ENCODE data around the gene TNS3.

TNS3 gene

GRCh38 chr7:47536661-47537611 is 45.0 kb downstream of the TNS3 start:
- no peak overlapping the region for H3K27ac Mint-ChIP-seq
- H3K36me3 Mint-ChIP-seq, result no peaks in the 10 kb centered on the region
- H3K4me3 Mint-ChIP-seq, result no peak overlapping the region
- H3K9me3 Mint-ChIP-seq (ENCODE audit: low read depth), result no peaks in the 10 kb centered on the region
- no peaks in the 10 kb centered on the region for H3K4me1 Mint-ChIP-seq (ENCODE audit: low read depth)
- H3K27me3 Mint-ChIP-seq, result peaks cover 14% of the 10 kb centered on the region

DNA sequence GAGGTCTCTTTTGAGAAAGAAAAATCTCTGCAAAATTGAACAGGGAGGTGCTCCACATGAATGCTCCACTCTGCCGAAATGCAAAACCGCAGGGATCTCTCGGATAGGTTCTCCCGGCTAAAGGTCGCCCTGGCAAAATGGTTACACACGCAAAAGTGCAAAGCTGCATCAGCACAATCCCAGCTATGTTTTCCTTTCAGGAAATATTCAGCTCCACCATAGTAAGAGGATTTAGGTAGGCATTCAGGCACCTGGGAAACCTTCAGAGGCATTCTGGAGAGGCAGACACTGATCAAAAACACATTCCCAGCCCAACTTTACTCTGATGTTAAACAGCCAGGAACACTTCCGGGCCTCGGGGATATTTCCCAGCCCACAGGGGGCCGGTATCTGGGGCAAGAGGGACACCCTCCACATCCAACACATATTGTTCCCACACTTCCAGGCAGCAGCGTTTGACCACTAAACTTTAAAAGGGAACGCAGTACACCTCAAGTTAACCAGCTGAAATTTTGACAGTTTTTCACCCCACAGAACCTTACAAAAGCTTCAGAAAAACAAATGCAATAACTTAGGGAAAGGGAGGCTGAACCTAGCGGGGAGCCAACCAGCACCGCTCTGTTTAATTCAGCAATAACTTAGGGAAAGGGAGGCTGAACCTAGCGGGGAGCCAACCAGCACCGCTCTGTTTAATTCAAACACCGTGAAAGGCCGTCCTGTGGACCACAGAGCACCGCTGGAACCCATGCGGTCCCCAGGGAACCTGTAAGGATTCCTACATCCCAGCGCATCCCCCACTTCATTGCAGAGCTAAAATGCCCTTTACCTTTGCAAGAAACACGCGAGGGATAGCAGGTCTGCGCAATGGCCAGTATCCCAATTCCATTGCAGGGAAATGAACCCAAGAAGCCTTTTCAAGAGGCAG is 45.9 kb downstream of the TNS3 start:
- Mint-ChIP-seq H3K27me3 (peaks cover 14% of the 10 kb centered on the region), H3K4me1 (ENCODE audit: low read depth) (no peaks in the 10 kb centered on the region)

GRCh38 chr7:47535035-47535703 is 46.7 kb downstream of the TNS3 start:
- Mint-ChIP-seq H3K36me3 (no peaks in the 10 kb centered on the region), H3K4me3 (no peak overlapping the region), H3K4me1 (ENCODE audit: low read depth) (no peaks in the 10 kb centered on the region), H3K27ac (no peak overlapping the region), H3K9me3 (ENCODE audit: low read depth) (no peaks in the 10 kb centered on the region), H3K27me3 (peaks cover 10% of the 10 kb centered on the region)

More for the DNA sequence above, 45.9 kb downstream of the TNS3 start:
- H3K4me3 Mint-ChIP-seq, result no peak overlapping the region
- no peaks in the 10 kb centered on the region for H3K9me3 Mint-ChIP-seq (ENCODE audit: low read depth)
- no peak overlapping the region for H3K27ac Mint-ChIP-seq
- H3K36me3 Mint-ChIP-seq, result no peaks in the 10 kb centered on the region

- no peaks in the 10 kb centered on the region for H3K4me1 Mint-ChIP-seq (ENCODE audit: low read depth)
- no peaks in the 10 kb centered on the region for H3K36me3 Mint-ChIP-seq
- no peak overlapping the region for H3K4me3 Mint-ChIP-seq
- H3K9me3 Mint-ChIP-seq (ENCODE audit: low read depth), result no peaks in the 10 kb centered on the region
- H3K27ac Mint-ChIP-seq, result no peak overlapping the region
- peaks cover 10% of the 10 kb centered on the region for H3K27me3 Mint-ChIP-seq
These were observed 47.4 kb downstream of the TNS3 start for GRCh38 chr7:47534322-47535034.

- no peaks in the 10 kb centered on the region for H3K9me3 Mint-ChIP-seq (ENCODE audit: low read depth)
- H3K27ac Mint-ChIP-seq, result no peak overlapping the region
- H3K27me3 Mint-ChIP-seq, result peaks cover 3% of the 10 kb centered on the region
These were observed 50.1 kb downstream of the TNS3 start for GRCh38 chr7:47531584-47532492.

DNA sequence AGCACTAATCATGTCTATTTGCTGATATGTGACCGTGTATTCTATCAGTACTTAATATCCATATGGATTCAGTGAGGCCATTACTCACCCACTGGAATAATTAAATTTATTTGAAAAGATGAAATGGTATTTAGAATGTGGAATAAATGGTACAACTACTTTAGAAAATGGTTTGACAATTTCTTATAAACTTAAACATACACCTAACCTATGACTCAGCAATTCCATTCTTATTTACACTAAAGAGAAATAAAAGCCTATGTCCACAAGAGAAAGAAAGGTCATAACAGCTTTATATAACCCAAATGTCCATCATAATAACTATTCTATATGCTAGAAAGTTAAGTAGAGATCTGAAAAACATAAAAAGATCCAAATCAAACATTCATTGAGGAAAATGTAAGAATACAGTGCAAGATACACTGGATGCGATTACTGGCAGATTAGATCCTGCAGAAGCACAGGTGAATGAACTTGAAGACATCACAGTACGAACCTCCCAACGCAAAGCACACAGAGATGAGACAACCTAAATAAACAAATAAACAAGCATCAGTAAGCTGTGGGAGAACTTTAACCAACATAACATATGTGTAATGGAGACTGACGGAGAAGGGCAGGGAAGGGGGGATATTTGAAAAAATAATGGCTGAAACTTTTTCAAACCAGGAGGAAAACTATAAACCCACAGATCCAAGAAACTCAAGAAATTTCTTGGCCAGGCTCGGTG is 51.9 kb downstream of the TNS3 start:
- no peaks in the 10 kb centered on the region for H3K4me1 Mint-ChIP-seq (ENCODE audit: low read depth)
- H3K4me3 Mint-ChIP-seq, result no peak overlapping the region
- no peak overlapping the region for H3K27ac Mint-ChIP-seq
- H3K36me3 Mint-ChIP-seq, result no peaks in the 10 kb centered on the region
- H3K9me3 Mint-ChIP-seq (ENCODE audit: low read depth), result no peaks in the 10 kb centered on the region
- H3K27me3 Mint-ChIP-seq, result no peaks in the 10 kb centered on the region

More at GRCh38 chr7:47531584-47532492, 50.1 kb downstream of the TNS3 start:
- Mint-ChIP-seq H3K4me3 (no peak overlapping the region), H3K36me3 (no peaks in the 10 kb centered on the region), H3K4me1 (ENCODE audit: low read depth) (no peaks in the 10 kb centered on the region)

- no peaks in the 10 kb centered on the region for H3K9me3 Mint-ChIP-seq (ENCODE audit: low read depth)
- H3K27ac Mint-ChIP-seq, result no peak overlapping the region
- H3K4me1 Mint-ChIP-seq (ENCODE audit: low read depth), result no peaks in the 10 kb centered on the region
- no peaks in the 10 kb centered on the region for H3K27me3 Mint-ChIP-seq
- H3K36me3 Mint-ChIP-seq, result no peaks in the 10 kb centered on the region
- no peak overlapping the region for H3K4me3 Mint-ChIP-seq
These were observed 52.5 kb downstream of the TNS3 start for GRCh38 chr7:47529405-47529804.

- no peaks in the 10 kb centered on the region for H3K9me3 Mint-ChIP-seq (ENCODE audit: low read depth)
- no peaks in the 10 kb centered on the region for H3K36me3 Mint-ChIP-seq
- no peak overlapping the region for H3K27ac Mint-ChIP-seq
- H3K27me3 Mint-ChIP-seq, result no peaks in the 10 kb centered on the region
- no peaks in the 10 kb centered on the region for H3K4me1 Mint-ChIP-seq (ENCODE audit: low read depth)
- H3K4me3 Mint-ChIP-seq, result no peak overlapping the region
These were observed 53.4 kb downstream of the TNS3 start for GRCh38 chr7:47528471-47528870.

GRCh38 chr7:47526466-47526865 is 55.4 kb downstream of the TNS3 start:
- H3K36me3 Mint-ChIP-seq, result no peaks in the 10 kb centered on the region
- no peak overlapping the region for H3K27ac Mint-ChIP-seq
- no peaks in the 10 kb centered on the region for H3K9me3 Mint-ChIP-seq (ENCODE audit: low read depth)
- H3K27me3 Mint-ChIP-seq, result no peaks in the 10 kb centered on the region
- no peaks in the 10 kb centered on the region for H3K4me1 Mint-ChIP-seq (ENCODE audit: low read depth)
- H3K4me3 Mint-ChIP-seq, result no peak overlapping the region

DNA sequence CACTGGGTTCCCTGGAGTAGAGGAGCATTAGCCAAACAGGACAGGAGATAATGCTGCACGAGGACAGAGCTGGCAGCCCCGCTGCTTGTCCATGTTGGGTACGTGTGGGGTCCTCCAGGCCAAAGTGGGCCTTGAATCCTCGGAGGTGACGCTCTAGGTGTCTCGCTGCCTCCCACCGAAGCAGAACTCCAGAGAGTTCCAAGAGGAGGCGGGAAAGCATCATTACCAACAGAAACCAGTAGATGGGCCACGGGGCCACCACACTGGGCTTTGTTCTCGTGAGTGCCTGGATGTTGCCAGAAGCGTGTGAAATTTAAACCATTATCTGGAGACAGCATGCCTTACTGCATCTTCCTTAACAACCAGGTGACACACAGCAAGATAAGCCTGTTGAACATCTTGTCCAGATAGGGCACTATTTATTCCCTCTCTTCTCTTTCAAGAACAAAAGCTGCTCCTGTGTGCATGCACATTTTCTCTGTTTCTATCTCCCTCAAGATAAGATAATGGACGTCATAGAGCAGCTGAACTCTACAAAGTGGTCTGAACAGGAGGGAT is 56.8 kb downstream of the TNS3 start:
- Mint-ChIP-seq H3K4me1 (ENCODE audit: low read depth) (no peaks in the 10 kb centered on the region), H3K27ac (no peak overlapping the region), H3K27me3 (no peaks in the 10 kb centered on the region), H3K4me3 (no peak overlapping the region), H3K9me3 (ENCODE audit: low read depth) (no peaks in the 10 kb centered on the region), H3K36me3 (no peaks in the 10 kb centered on the region)

DNA sequence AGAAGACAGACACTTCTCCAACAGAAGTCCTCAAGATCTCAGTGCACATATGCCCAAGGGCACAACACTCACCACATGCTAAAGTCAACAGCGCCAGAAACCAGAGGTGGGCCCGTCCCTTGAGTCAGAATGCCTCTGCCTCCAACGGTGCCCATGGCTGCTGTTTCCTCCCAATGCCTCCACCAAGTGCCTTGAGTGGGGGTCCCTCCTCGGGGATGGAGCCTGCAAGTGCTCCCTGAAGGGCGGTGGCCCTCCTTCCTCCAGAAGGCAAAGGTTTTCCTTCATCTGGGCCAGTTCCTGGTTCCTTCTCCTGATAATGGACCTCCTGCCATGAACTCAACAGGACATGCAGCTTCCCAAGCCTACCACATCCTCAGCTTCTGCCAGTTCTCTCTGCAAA is 58.5 kb downstream of the TNS3 start:
- H3K27me3 Mint-ChIP-seq, result no peaks in the 10 kb centered on the region
- no peak overlapping the region for H3K4me3 Mint-ChIP-seq
- no peaks in the 10 kb centered on the region for H3K4me1 Mint-ChIP-seq (ENCODE audit: low read depth)
- no peaks in the 10 kb centered on the region for H3K9me3 Mint-ChIP-seq (ENCODE audit: low read depth)
- H3K27ac Mint-ChIP-seq, result no peak overlapping the region
- no peaks in the 10 kb centered on the region for H3K36me3 Mint-ChIP-seq

GRCh38 chr7:47521816-47522561 is 59.9 kb downstream of the TNS3 start:
- H3K4me1 Mint-ChIP-seq (ENCODE audit: low read depth), result no peaks in the 10 kb centered on the region
- H3K27me3 Mint-ChIP-seq, result no peaks in the 10 kb centered on the region
- H3K27ac Mint-ChIP-seq, result no peak overlapping the region

More at GRCh38 chr7:47521816-47522561, 59.9 kb downstream of the TNS3 start:
- Mint-ChIP-seq H3K9me3 (ENCODE audit: low read depth) (no peaks in the 10 kb centered on the region), H3K36me3 (no peaks in the 10 kb centered on the region), H3K4me3 (no peak overlapping the region)

Measured in activated naive CD8-positive, alpha-beta T cell (primary cell).